Aorta (tissue), 5 donors: ENCODE results near the gene VWA5B1. TPM values are rescaled to one million over a fixed set of nuclear protein-coding genes. Genes with fewer than 3 reads are reported as not detected.

ENCODE experiments used
- ATAC-seq: fragments of 200-7000 bp; cut with Tn5 transposase; one replicate; pipeline ENCODE4 v1.9.1; 2022; ENCODE audit warnings: moderate library complexity; ENCODE audit not compliant: low FRiP score
- DNase-seq, 2 donors: peaks; one replicate each; pipeline ENCODE4 v3.0.0-alpha.2; 2020
- H3K27ac ChIP-seq, 2 donors: one replicate each; pipeline ENCODE4 v1.5.1; 2013; ENCODE audit warnings: low read length in 2 of 2, mild to moderate bottlenecking in 2 of 2, moderate library complexity in 2 of 2, control low read depth in 1 of 2, inconsistent platforms in 1 of 2, low read depth in 1 of 2
- H3K27me3 ChIP-seq, 2 donors: one replicate each; pipeline ENCODE4 v1.6.1; 2013; ENCODE audit warnings: control low read depth in 1 of 2, low read length in 1 of 2, mild to moderate bottlenecking in 1 of 2, moderate library complexity in 1 of 2; ENCODE audit not compliant: insufficient read depth in 2 of 2, control insufficient read depth in 1 of 2
- H3K36me3 ChIP-seq, 2 donors: one replicate each; pipeline ENCODE4 v1.6.1; 2013; ENCODE audit warnings: control low read depth in 1 of 2, low read length in 1 of 2, mild to moderate bottlenecking in 1 of 2; ENCODE audit not compliant: insufficient read depth in 2 of 2, control insufficient read depth in 1 of 2
- H3K4me1 ChIP-seq, 2 donors: one replicate each; pipeline ENCODE4 v1.6.1; 2013; ENCODE audit warnings: low read length in 2 of 2, control low read depth in 1 of 2, mild to moderate bottlenecking in 1 of 2, moderate library complexity in 1 of 2; ENCODE audit not compliant: insufficient read depth in 2 of 2, control insufficient read depth in 1 of 2
- H3K4me3 ChIP-seq, 2 donors: one replicate each; pipeline ENCODE4 v1.5.1; 2013; ENCODE audit warnings: low read length in 2 of 2, control low read depth in 1 of 2, mild to moderate bottlenecking in 1 of 2
- H3K9me3 ChIP-seq: one replicate; pipeline ENCODE4 v1.6.1; 2013; ENCODE audit warnings: mild to moderate bottlenecking, low read length; ENCODE audit not compliant: control insufficient read depth
- WGBS, 2 donors: extraction: QIAGEN DNeasy Blood & Tissue Kit; methylation state at CpG; one replicate each; pipeline ENCODE4 v1.1.7; 2013; 5-methylcytosine and 5-hydroxymethylcytosine counted together
- intact Hi-C, 2 donors: fragments of 100-400 bp; cut with DNase I; formaldehyde crosslinking; loops; one replicate each; pipeline versions ENCODE4 v1.14.2 to v1.15.0; 2022
- polyA plus RNA-seq, 2 donors: library from polyadenylated mRNA; stranded (reverse); fragments of 200-250 nt; gene quantifications; one replicate each; pipeline ENCODE4 v1.2.3, GENCODE V29; 2013
- total RNA-seq, 2 donors: library from RNA; stranded (reverse); fragmentation: NEBNext Ultra II Directional; extraction: Animal tissue kit (Norgen Biotek cat#: 25700); gene quantifications; one replicate each; pipeline ENCODE4 v1.2.1, GENCODE V29; 2021
- donor health status: healthy with polysubstance abuse.
- donor health status: Bipolar disorder and iron deficiency.
- donor health status: DM: no; HTN: no; CAD: no.
- donor health status: DM: no; HTN: no; CAD: no.
- donor health status: DM: yes; HTN: yes; CAD: no.

The VWA5B1 gene
- total and polyA plus RNA-seq, 4 donors, result not detected

GRCh38 chr1:20334103-20334502 is 43.4 kb downstream of the VWA5B1 start:
- intact Hi-C loops, result no loop called here
- H3K36me3 ChIP-seq, result no peaks in the 10 kb centered on the region
- H3K4me3 ChIP-seq, result no peak overlapping the region
- H3K9me3 ChIP-seq, result no peaks in the 10 kb centered on the region
- 69 to 77% methylated on average over 5 of the region's 5 CpGs for WGBS, 2 donors
- no peak for ATAC-seq
- H3K27ac ChIP-seq, result no peak overlapping the region
- no peaks in the 10 kb centered on the region for H3K4me1 ChIP-seq
- no peaks in the 10 kb centered on the region for H3K27me3 ChIP-seq
- peak in 1 of 2 donors; percentile 9 for DNase-seq

DNA sequence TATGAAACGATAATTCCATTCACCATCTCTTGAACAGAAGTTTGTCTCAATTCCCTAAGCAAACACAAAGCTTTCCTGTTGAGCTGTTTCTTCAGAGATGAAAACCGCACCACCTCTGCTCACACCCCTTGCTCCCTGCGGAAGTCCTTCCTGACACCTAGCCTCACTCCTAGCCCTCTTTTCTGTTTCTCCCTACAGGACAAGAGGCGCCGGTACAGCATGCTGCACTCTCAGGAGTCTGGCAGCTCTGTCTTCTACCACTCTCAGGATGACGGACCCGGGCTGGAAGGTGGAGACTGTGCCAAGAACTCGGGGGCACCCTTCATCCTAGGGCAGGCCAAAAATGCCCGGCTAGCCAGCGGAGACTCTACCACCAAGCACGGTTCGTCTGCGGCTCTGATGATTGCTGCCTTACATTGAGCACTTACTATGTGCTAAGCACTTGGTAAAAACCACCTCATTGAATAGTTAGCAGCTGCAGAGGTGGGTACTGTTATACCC is 45.5 kb downstream of the VWA5B1 start:
- no peak overlapping the region for H3K27ac ChIP-seq
- no peaks in the 10 kb centered on the region for H3K27me3 ChIP-seq
- no peak for ATAC-seq
- intact Hi-C loops, result no loop called here
- 79 to 81% methylated on average over 13 of the region's 13 CpGs for WGBS, 2 donors
- H3K36me3 ChIP-seq, result no peaks in the 10 kb centered on the region
- no peaks in the 10 kb centered on the region for H3K9me3 ChIP-seq
- peak in 1 of 2 donors; percentile 42 for DNase-seq
- no peaks in the 10 kb centered on the region for H3K4me1 ChIP-seq
- H3K4me3 ChIP-seq, result no peak overlapping the region

GRCh38 chr1:20337581-20337980 is 46.9 kb downstream of the VWA5B1 start:
- Histone ChIP-seq H3K27ac (no peak overlapping the region), H3K9me3 (no peaks in the 10 kb centered on the region), H3K36me3 (no peaks in the 10 kb centered on the region), H3K4me3 (no peak overlapping the region), H3K27me3 (no peaks in the 10 kb centered on the region), H3K4me1 (no peaks in the 10 kb centered on the region)
- peak in 1 of 2 donors; percentile 52 for DNase-seq
- WGBS, 2 donors, result 80 to 82% methylated on average over 7 of the region's 7 CpGs
- intact Hi-C loops, result no loop called here
- no peak for ATAC-seq

GRCh38 chr1:20339811-20340457 is 49.3 kb downstream of the VWA5B1 start:
- Histone ChIP-seq H3K4me1 (no peaks in the 10 kb centered on the region), H3K27ac (no peak overlapping the region), H3K27me3 (no peaks in the 10 kb centered on the region), H3K4me3 (no peak overlapping the region), H3K9me3 (no peaks in the 10 kb centered on the region), H3K36me3 (no peaks in the 10 kb centered on the region)
- intact Hi-C loops, result no loop called here
- WGBS, 2 donors, result 53 to 60% methylated on average over 9 of the region's 9 CpGs
- DNase-seq (peak in 1 of 2 donors; percentile 32), ATAC-seq (no peak)

GRCh38 chr1:20342294-20343148 is 51.8 kb downstream of the VWA5B1 start:
- H3K4me3 ChIP-seq, result no peak overlapping the region
- DNase-seq (peak in 1 of 2 donors; percentile 54), ATAC-seq (no peak)
- intact Hi-C loops, result no loop called here
- H3K27me3 ChIP-seq, result no peaks in the 10 kb centered on the region
- 46 to 47% methylated on average over 15 to 17 of the region's 17 CpGs for WGBS, 2 donors
- H3K27ac ChIP-seq, result no peak overlapping the region
- H3K9me3 ChIP-seq, result no peaks in the 10 kb centered on the region
- H3K4me1 ChIP-seq, result no peaks in the 10 kb centered on the region
- H3K36me3 ChIP-seq, result no peaks in the 10 kb centered on the region

DNA sequence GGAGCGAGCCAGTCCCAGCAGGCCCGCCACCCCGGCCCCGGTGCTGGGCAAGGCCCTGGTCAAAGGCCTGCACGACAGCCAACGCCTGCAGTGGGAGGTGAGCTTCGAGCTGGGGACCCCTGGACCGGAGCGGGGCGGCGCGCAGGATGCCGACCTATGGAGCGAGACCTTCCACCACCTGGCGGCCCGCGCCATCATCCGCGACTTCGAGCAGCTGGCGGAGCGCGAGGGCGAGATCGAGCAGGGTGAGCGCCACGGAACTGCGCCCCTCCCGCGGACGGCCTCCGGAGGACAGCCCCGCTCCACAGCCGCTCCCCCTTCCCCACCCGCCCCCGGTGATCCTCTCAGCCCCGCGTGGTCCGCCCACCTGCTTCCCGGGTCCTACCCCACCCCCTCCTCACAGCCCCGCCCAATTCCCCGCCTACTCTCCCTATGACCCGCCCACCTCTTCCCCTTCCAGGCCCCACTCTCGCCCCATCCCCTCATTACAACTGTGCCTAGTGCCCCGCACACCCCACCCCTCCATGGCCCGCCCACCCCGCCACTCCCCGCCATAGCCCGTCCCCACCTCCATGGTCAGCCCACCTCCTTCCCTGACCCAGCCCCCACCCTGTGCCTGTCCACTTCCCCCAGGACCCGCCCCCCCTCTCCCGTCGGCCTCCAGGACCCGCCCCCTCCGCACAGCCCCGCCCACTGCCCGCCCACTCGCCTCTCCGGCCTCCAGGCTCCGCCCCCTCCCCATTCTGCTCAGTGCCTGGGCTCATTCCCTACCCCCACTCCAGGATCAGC is 52.7 kb downstream of the VWA5B1 start:
- Histone ChIP-seq H3K4me1 (no peaks in the 10 kb centered on the region), H3K36me3 (no peaks in the 10 kb centered on the region), H3K9me3 (no peaks in the 10 kb centered on the region), H3K4me3 (no peak overlapping the region), H3K27ac (no peak overlapping the region), H3K27me3 (no peaks in the 10 kb centered on the region)
- ATAC-seq, result peak; percentile 26
- DNase-seq, result peak in 1 of 2 donors; percentile 81
- intact Hi-C loops, result no loop called here
- WGBS, 2 donors, result 4 to 6% methylated on average over 18 to 59 of the region's 59 CpGs

- Histone ChIP-seq H3K4me3 (no peak overlapping the region), H3K9me3 (no peaks in the 10 kb centered on the region), H3K27ac (no peak overlapping the region), H3K36me3 (no peaks in the 10 kb centered on the region), H3K4me1 (no peaks in the 10 kb centered on the region), H3K27me3 (no peaks in the 10 kb centered on the region)
- 13 to 17% methylated on average over 10 of the region's 10 CpGs for WGBS, 2 donors
- ATAC-seq (no peak), DNase-seq (peak in 1 of 2 donors; percentile 32)
- intact Hi-C loops, result no loop called here
Observed at GRCh38 chr1:20343938-20344302, 53.2 kb downstream of the VWA5B1 start.

DNA sequence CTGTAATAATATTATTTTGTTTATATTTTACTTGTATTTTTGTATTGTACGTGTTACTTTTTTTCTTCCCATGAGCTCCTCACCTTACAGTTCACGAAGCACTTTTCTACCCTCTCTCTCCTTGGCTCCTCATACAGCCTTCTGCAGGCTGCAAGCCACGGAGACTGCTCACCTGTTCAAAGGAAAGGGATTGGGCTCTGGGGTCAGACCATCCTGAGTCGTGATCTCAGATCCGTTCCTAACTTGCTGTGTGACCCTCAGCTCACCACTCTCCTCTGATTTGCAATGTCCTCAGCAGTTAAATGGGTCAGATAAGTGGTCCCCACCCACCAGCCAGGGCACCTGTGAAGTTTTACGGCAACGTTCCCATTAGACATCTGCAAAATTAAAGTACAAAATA is 54.1 kb downstream of the VWA5B1 start:
- Histone ChIP-seq H3K4me3 (no peak overlapping the region), H3K36me3 (no peaks in the 10 kb centered on the region), H3K27ac (no peak overlapping the region), H3K4me1 (no peaks in the 10 kb centered on the region), H3K27me3 (no peaks in the 10 kb centered on the region), H3K9me3 (no peaks in the 10 kb centered on the region)
- intact Hi-C loops, result no loop called here
- 41 to 48% methylated on average over 7 of the region's 7 CpGs for WGBS, 2 donors
- DNase-seq (peak in 1 of 2 donors; percentile 15), ATAC-seq (no peak)
